DND-41 (cell line): ENCODE results near the gene COL4A6.

Experiments used
- ATAC-seq: fragments of 200-7000 bp; cut with Tn5 transposase; 3 replicates; pipeline ENCODE4 v1.9.1; 2021; ENCODE audit warnings: low read depth; ENCODE audit not compliant: insufficient read depth
- DNase-seq: peaks from one replicate; pipeline ENCODE4 v3.0.0-alpha.2; 2020
- H2AFZ ChIP-seq: 2 replicates; pipeline ENCODE4 v1.6.0; 2012; ENCODE audit warnings: low read depth, low read length
- H3K27ac ChIP-seq: 2 replicates; pipeline ENCODE4 v1.5.1; 2012; ENCODE audit warnings: low read length, inconsistent platforms
- H3K27me3 ChIP-seq: fragments of 200-600 bp; sonication (generic); 2 replicates; pipeline ENCODE4 v1.6.0; 2012; ENCODE audit warnings: low read length, mild to moderate bottlenecking, inconsistent platforms; ENCODE audit not compliant: insufficient read depth, poor library complexity
- H3K36me3 ChIP-seq: 2 replicates; pipeline ENCODE4 v1.5.1; 2012; ENCODE audit warnings: low read length, inconsistent platforms; ENCODE audit not compliant: insufficient read depth
- H3K4me1 ChIP-seq: 2 replicates; pipeline ENCODE4 v1.5.1; 2012; ENCODE audit warnings: mild to moderate bottlenecking, low read length; ENCODE audit not compliant: insufficient read depth
- H3K4me2 ChIP-seq: 2 replicates; pipeline ENCODE4 v1.6.0; 2012; ENCODE audit warnings: mild to moderate bottlenecking, moderate library complexity, low read length, inconsistent platforms; ENCODE audit not compliant: insufficient read depth
- H3K4me3 ChIP-seq, 2 experiments: fragments of 200-600 bp in 1 of 2; shearing (Covaris generic) in 1 of 2; 2 replicates each; pipeline ENCODE4 v1.5.1; 2012 to 2016; ENCODE audit warnings: inconsistent platforms in 2 of 2, low read length in 2 of 2, mild to moderate bottlenecking in 2 of 2, low read depth in 1 of 2, moderate library complexity in 1 of 2
- H3K79me2 ChIP-seq: 2 replicates; pipeline ENCODE4 v1.6.0; 2012; ENCODE audit warnings: low read length, inconsistent platforms; ENCODE audit not compliant: insufficient read depth
- H3K9ac ChIP-seq: 2 replicates; pipeline ENCODE4 v1.6.0; 2012; ENCODE audit warnings: low read depth, mild to moderate bottlenecking, inconsistent platforms, low read length, moderate library complexity
- H3K9me3 ChIP-seq: 2 replicates; pipeline ENCODE4 v1.5.1; 2012; ENCODE audit warnings: low read length, moderate library complexity, mild to moderate bottlenecking, inconsistent platforms; ENCODE audit not compliant: insufficient read depth, severe bottlenecking
- H4K20me1 ChIP-seq: 2 replicates; pipeline ENCODE4 v1.6.0; 2012; ENCODE audit warnings: low read length; ENCODE audit not compliant: insufficient read depth
- EZH2 ChIP-seq: IDR thresholded peaks from 3 replicates; pipeline ENCODE4 v1.6.1; 2012; ENCODE audit warnings: borderline replicate concordance, low read depth, mild to moderate bottlenecking, moderate library complexity, low read length, inconsistent platforms; ENCODE audit not compliant: severe bottlenecking
- TF ChIP-seq, protein P1 (sequence below): IDR thresholded peaks from 2 replicates; pipeline ENCODE4 v1.5.1; 2012; ENCODE audit warnings: borderline replicate concordance, low read length, moderate library complexity, mild to moderate bottlenecking; ENCODE audit not compliant: poor library complexity, severe bottlenecking; ENCODE audit errors: extremely low read depth

COL4A6 gene

DNA sequence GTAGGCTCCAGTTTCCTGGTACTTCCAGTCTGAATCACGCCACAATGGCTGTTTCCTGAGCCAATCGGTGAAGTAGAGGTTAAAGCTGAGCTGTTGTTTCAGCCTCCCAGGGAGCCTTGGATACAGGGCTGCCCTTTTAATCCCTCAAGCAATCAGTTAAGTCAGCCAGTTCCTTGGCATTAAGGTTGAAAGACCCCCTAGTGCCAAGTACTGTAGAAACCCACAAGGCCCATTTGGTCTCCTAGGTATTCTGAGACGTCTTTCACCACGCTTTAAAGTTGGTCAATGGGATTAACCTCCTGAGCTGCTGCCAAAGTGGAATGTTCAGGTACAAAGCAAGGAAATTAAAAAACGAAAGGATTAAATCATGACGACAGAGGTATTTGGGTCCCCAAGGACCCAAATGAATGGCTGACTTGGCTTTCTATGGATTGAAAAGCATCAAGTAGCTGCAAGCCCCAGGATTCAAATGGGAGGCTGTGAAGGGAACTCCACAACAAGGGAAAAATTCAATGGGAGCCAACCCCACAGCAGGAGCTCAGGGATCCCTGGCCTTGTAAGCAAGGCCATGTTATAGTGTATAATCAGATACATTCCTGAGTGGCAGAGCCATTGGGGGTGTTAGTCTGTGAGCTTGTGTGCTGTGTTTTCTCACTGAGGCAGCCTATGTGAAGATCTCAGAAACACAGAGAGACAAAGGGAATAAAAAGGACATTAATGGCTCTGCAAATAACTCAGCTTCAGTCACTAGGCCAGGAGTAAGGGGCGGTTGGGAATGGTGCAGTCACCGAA is 260.7 kb downstream of the COL4A6 start:
- H3K9me3 ChIP-seq, result no peaks in the 10 kb centered on the region
- no peaks in the 10 kb centered on the region for H3K27me3 ChIP-seq
- no peak for DNase-seq
- no peak overlapping the region for H3K4me3 ChIP-seq
- no peak for ATAC-seq
- H3K79me2 ChIP-seq, result no peaks in the 10 kb centered on the region
- no peak overlapping the region for H3K4me2 ChIP-seq
- H3K36me3 ChIP-seq, result no peaks in the 10 kb centered on the region
- H3K9ac ChIP-seq, result no peak overlapping the region
- TF ChIP-seq, protein P1, sequence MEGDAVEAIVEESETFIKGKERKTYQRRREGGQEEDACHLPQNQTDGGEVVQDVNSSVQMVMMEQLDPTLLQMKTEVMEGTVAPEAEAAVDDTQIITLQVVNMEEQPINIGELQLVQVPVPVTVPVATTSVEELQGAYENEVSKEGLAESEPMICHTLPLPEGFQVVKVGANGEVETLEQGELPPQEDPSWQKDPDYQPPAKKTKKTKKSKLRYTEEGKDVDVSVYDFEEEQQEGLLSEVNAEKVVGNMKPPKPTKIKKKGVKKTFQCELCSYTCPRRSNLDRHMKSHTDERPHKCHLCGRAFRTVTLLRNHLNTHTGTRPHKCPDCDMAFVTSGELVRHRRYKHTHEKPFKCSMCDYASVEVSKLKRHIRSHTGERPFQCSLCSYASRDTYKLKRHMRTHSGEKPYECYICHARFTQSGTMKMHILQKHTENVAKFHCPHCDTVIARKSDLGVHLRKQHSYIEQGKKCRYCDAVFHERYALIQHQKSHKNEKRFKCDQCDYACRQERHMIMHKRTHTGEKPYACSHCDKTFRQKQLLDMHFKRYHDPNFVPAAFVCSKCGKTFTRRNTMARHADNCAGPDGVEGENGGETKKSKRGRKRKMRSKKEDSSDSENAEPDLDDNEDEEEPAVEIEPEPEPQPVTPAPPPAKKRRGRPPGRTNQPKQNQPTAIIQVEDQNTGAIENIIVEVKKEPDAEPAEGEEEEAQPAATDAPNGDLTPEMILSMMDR, result no peak
- no peak for TF ChIP-seq EZH2
- H2AFZ ChIP-seq, result no peak overlapping the region
- H3K27ac ChIP-seq, result no peak overlapping the region
- no peaks in the 10 kb centered on the region for H4K20me1 ChIP-seq
- no peaks in the 10 kb centered on the region for H3K4me1 ChIP-seq

DNA sequence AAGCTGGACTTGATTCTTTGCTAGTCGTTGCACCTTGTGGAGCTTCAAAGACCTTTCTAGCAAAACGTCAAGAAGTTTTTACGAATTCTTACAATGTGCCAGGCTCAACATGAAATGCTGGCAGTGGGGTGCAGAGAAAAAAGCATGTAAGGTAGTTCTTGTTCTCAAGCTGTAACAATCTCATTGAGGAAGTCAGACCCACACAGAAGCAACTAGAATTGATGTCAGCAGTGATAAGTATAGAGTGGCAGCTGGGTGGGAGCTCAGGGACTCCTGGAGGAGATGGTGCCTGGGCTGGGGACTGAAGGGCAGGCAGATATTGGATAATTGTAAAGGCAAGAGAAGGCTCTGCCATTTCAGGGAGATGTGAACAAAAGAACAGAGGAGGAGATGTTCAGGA is 264.3 kb downstream of the COL4A6 start:
- Histone ChIP-seq H3K36me3 (no peaks in the 10 kb centered on the region), H2AFZ (no peak overlapping the region), H3K79me2 (no peaks in the 10 kb centered on the region), H3K27me3 (no peaks in the 10 kb centered on the region), H3K9me3 (no peaks in the 10 kb centered on the region), H3K4me1 (no peaks in the 10 kb centered on the region), H3K4me3 (no peak overlapping the region), H4K20me1 (no peaks in the 10 kb centered on the region), H3K27ac (no peak overlapping the region), H3K4me2 (no peak overlapping the region), H3K9ac (no peak overlapping the region)
- ATAC-seq, result no peak
- TF ChIP-seq EZH2, result no peak
- TF ChIP-seq, protein P1, result no peak
- no peak for DNase-seq

DNA sequence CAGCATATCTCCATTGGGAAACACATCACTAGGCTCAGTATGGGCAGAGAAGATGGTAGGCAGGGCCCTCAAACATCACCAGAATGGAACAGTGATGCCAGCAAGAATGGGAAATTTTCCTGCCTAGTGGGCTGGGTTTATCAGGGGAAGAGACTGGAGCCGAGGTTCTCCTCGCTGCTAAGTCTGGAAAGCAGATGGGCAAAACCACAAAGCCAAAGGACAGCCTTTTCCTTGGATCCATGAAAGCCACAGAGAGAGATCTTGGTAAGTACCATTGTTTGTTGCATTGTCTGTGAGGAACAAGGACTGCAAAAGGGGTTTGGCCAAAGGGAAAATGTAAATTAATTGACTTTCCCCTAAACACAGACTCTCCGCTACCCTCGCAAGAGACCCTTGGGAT is 266.6 kb downstream of the COL4A6 start:
- Histone ChIP-seq H2AFZ (no peak overlapping the region), H3K9me3 (no peaks in the 10 kb centered on the region), H3K4me1 (no peaks in the 10 kb centered on the region), H4K20me1 (no peaks in the 10 kb centered on the region), H3K4me2 (no peak overlapping the region), H3K36me3 (no peaks in the 10 kb centered on the region), H3K4me3 (no peak overlapping the region), H3K79me2 (no peaks in the 10 kb centered on the region), H3K27ac (no peak overlapping the region), H3K9ac (no peak overlapping the region), H3K27me3 (no peaks in the 10 kb centered on the region)
- DNase-seq, result no peak
- TF ChIP-seq, protein P1, result no peak
- no peak for TF ChIP-seq EZH2
- no peak for ATAC-seq
